Central memory CD4-positive, alpha-beta T cell (primary cell): Measurements from ENCODE around the gene DYRK2.

ENCODE experiments used
- DNase-seq: peaks from one replicate; pipeline ENCODE4 v3.0.0; 2022

The DYRK2 gene

DNA sequence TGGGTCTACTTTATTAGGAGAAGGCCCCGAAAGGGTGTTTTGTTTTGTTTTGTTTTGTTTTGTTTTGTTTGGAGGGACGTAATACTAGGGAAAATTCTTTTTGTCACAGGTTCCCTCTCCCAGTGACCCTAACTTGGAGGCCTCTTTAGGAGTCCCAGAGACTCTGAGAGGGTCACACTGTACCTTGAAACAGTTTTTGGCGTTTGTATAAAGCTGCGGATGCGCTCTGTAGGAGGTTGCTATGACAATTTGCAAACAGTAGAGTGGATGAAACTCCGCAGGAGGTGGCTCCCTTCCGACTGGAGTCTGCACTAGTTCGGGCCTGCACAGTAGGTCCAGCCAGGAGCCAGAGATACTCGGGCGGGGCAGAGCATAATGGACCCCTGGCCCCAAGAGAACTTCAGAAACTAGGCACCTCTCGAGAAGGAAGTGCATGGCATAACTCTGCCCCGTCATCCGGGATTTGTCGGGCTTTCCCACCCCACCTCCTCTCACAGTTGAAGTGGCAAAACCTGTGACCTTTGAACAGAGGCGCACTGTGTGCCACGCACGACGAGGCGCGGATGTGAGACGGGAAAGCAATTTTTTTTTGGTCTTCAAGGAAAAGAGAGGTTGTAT, 1.3 kb upstream of the DYRK2 start:
- no peak for DNase-seq

DNA sequence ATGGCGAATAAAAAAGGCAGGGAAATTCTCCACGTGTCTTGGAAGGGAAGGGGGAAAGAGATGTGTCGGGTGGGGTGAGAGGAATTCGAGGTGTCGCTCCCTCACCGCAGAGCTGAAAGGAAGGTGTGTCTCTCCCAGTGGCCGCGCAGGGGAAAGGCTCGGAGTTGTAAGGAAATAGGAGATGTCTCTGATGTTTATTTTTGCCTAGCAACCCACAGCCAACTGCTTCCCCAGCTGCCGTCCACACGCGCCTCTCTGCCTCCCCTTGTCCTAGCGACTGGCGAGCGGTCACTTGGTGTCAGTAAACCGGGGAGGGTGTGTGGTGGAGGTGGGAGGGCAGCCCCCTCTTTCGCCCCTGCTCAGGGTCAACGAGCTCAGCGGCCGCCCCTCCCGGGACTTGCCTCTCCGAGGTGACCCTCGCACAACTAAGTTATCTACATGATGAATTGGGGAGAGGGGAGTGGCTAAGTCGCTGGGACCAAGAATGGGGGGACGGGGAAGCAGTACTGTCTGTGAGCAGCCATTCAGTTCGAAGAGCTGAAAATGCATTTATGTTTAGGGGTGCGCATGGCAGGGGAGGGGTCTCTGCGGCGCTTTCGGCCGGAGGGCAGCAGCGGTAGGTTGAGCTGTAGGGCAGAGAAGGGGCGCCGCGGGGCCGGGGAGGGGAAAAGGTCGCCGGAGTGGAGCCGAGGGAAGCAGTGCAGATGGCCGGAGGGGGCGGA, 585 bp upstream of the DYRK2 start:
- peak; percentile 61 for DNase-seq

DNA sequence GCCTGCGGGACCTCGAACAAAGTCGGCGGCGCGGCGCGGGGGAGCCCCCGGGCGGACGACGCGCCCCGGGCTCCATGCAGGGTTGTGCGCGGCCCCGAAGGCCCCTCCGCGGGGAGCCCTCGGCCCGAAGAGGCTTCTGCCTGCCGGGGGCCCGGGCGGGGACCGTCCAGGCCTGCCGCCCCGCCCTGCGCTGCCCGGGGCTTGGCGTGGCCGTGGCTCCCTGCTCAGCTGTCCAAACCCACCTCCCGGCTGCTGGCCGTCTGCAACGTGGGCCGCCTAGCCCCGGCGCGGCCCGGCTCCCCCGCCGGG, 670 bp downstream of the DYRK2 start:
- DNase-seq: no peak

DNA sequence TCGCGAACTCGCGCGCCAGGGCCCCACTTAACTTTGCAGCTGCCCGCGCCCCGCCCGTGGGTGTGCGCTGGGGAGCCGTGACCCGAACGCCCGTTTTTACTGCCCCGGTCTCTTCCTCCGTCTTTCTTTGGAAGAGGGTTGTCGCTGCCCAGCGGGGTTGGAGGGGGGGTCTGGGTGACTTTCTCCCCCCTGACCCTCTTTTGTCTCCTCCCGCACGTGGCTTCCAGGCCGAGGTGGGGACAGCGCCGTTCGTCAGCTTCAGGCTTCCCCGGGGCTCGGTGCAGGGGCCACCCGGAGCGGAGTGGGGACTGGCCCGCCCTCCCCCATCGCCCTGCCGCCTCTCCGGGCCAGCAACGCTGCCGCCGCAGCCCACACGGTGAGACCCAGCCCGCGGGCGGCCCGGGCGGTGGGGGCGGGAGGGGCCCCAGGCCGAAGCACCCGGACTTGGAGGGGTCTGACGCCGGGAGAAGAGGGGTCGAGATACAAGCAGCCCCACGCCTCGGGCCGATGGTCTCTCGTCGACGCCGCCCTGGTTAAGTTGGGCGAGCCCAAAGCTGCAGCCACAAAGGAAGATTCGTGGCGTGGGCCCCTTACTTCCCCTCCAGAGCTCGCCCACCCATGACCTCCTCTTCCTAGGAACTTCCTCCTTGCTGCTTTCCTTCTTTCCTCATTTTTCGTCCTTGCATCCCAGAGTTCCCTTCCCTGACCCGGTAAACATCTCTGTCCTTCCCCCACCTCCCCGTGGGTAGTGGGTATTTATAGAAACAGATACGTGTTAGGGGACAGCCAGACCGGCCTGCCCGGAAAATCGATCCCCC, 1.2 kb downstream of the DYRK2 start:
- peak; percentile 29 for DNase-seq

DNA sequence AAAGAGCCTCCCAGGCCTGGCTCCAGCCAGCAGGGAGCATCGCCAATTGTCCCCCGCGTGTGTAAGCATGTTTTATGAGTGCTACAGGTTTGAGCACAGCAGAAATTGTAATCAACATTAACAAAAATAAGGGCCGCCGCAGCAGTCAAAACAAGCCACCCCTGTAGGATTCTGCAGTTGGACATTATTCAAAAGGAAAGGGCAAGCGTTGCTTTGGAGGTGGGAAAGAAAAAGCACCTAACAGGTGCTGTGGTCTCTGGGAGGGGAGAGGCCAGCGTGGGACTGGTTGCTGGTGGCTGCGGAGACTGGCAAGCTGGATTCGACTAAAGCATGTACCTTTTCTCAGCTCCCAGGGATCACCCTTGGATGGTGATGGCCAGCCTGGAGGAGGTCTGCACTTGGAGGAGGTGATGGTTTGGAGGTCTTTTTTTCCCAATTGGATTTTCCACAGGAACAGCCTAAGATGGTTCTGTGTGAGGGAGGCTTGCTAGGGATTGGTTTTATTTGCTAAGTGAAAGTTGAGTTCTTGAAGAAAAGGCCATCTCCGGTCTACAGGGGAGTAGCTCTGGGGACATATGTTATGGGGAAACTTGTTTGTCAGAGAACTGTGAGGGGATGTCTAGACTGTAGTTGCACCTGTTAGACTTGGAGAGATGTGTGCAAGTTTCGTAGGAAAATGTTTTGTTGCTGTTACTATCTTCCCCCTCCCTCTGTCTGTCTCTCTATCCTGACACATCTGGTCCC, 2.0 kb downstream of the DYRK2 start:
- no peak for DNase-seq

DNA sequence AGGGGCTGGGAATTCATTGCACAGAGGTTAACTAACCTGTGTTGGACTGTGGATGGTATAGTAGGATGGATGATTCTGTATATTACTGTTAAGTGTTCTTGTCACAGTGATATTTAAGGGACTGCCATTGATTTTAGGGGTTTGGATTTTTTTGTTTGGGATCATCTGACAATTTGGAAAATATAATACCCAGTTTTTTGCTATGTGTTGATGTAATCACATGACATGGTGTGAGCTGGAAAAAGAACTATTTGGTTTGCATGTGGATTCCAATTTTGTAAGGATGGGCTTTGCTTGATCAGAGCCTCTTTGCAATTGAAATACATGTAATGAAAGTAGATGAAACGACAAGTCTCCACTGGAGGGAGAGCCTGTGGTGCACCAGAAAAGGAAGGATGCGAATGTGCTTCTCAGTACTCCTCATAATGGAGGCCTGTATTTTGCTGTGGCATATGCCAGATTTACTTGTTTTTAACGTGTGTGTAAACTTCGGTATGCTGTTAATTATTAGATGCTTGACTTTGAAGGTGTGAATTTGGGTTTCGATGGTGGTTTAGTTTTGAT, 2.7 kb downstream of the DYRK2 start:
- peak; percentile 47 for DNase-seq

DNA sequence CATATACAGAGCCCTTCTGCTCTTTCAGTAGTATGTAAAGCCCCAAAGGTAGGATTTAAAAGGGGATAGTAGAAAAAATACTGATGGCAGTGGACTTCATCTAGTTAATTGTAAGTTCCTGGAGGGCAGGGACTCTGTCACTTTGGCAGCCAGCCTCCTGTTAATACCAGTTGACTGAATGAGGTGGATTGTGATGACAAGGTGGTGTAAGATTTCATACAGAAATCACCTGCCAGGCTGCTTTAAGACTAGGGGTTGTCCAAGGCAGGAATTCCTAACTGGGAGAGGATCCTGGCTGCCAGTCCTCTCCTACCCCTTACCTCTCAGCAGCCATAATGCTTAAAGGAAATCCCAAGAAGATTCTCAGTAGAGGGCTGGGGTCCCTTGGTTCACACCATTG, 7.3 kb downstream of the DYRK2 start:
- no peak for DNase-seq

DNA sequence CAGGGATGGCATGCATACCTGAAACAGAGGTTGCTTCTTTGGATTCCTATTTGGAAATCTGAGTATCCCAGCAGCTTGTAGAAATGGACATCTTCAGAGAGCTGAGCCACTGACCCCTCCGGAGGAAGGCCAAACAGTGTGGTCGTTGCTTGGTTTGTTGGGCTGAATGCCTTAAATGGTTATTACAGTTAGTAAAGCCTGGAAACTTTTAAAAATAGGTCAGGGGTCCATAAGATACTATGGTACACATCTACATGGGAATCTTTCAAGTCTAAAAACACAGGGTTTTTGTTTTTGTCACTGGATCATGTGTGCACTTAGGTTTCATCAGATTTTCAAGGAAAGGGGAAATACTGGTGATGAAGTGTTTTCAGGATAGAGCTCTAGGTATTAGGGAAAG, 7.7 kb downstream of the DYRK2 start:
- DNase-seq: no peak

DNA sequence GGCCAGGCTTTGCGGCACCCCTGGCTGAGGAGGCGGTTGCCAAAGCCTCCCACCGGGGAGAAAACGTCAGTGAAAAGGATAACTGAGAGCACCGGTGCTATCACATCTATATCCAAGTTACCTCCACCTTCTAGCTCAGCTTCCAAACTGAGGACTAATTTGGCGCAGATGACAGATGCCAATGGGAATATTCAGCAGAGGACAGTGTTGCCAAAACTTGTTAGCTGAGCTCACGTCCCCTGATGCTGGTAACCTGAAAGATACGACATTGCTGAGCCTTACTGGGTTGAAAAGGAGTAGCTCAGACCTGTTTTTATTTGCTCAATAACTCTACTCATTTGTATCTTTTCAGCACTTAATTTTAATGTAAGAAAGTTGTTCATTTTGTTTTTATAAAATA, 9.9 kb downstream of the DYRK2 start:
- no peak for DNase-seq

DNA sequence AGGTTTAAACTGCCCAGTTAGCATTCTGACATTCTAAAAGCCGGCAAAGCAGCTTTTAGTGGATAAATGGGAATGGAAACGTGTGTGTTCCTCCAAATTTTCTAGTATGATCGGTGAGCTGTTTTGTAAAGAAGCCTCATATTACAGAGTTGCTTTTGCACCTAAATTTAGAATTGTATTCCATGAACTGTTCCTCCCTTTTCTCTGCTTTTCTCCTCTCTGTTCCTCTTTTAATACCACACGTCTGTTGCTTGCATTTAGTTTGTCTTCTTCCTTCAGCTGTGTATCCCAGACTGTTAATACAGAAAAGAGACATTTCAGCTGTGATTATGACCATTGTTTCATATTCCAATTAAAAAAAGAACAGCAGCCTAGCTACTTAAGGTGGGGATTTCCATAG, 10.7 kb downstream of the DYRK2 start:
- no peak for DNase-seq

DNA sequence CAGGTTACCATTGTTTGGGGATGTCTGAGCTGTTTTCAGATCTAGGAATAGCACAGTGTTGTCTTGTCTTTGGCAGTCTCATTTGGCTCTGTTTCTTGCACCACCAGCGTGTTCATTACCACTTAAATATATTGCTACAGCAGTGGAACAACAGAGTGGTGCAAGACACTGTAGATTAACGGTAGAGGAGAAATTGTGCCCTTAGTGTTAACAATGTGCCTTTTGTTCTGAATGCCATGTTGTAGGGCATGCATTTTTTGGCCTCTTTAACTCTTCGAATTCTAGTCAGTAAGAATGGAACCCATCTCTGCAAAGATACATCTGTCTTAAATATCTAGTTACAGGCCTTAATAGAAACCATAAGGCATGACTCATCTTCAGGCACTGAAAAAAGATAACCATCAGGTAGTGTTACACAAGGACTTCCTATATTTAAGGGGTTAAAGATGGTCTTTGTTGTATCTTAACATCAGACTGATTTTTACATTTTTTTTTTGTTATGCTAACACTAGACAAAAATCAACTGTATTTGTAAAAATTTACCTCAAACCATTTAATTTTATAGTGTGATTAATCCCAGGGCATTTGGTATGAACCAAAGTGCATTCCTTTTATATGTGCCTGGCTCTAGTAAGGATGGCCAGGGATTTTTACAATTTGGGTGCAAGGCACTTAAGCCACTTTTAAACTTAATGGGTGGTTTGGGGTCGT, 12.9 kb downstream of the DYRK2 start:
- no peak for DNase-seq

DNA sequence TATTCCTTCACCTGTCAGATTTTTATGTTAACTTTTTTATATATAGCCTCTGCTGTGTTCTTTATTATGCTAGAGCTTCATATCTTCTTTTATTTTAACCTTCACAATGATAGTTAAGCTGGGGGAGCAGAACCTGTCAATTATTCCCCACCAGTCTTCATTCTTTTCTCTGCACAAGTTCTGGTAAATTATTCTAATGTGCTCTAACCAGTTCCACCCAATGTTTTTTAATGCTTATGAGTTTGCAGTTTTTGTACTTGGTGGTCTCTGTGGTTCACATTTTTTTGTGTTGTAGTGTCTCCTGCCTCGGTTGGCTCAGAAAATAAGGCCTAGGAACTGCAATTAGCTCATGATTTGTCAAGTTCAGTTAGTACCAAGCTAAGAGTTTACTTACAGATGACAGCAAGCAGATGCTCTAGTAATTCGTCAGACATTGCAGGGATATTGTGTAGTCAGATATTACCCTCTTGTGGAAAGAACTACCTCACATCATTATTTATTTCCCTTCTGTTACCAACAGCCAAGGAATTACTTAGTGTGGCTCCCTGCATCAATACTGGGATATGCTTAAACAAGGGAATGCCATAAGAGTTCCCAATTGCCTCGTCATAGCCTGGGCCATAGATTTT, 14.5 kb downstream of the DYRK2 start:
- DNase-seq: no peak

DNA sequence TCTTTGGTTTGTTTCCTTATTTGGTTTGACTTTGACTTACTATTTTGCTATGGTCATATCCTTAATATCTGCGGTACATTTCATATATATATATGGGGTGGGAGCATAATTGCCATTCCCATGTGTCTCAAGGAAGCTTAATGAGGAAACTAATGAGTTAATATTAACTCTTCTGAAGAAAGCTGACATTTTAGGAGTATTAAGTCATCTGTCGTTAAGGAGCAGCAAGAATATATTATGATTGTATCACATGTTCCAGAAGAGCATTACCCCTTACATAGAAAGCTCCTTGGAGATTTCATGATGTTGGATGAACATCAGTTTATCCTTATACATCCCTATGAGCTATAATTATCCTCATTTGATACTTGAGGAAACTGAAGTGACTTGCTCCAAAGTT, 15.6 kb downstream of the DYRK2 start:
- no peak for DNase-seq

DNA sequence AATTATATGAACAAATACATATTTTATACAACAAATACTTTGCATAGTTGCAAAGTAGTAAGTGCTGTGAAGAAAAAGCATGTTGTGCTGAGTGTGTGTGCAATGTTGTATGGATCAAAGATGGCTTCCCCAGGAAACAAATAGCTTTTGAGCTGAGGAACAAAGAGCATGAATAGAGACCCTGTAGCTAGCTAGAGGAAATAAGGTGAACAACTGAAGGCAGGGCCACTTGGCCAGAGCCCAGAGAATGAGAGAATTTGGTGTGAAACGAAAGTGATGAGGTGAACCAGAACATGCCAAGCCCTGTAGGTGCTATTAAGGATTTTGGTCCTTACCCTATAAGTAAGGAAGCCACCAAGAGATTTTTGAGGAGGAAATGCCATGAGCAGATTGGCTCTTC, 17.1 kb downstream of the DYRK2 start:
- DNase-seq: no peak

DNA sequence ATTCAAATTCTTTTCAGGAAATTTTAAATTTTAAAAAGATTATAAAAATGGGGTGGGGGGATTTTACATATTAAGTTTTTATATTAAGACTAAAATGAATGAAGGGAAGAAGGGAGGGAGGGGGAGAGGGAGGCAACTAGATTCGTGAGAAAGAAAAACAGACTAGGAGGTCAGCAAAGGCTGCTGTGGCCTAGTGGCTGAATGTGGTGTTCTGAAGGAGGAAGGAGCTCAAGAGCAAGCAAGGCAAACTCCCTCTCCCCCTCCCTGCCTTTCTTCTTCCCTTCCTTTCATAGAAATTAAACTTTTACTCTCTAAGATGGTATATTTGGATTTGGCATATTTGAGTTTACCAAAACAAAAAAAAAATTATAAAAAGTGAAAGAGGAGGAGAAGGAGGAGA, 18.1 kb downstream of the DYRK2 start:
- no peak for DNase-seq

DNA sequence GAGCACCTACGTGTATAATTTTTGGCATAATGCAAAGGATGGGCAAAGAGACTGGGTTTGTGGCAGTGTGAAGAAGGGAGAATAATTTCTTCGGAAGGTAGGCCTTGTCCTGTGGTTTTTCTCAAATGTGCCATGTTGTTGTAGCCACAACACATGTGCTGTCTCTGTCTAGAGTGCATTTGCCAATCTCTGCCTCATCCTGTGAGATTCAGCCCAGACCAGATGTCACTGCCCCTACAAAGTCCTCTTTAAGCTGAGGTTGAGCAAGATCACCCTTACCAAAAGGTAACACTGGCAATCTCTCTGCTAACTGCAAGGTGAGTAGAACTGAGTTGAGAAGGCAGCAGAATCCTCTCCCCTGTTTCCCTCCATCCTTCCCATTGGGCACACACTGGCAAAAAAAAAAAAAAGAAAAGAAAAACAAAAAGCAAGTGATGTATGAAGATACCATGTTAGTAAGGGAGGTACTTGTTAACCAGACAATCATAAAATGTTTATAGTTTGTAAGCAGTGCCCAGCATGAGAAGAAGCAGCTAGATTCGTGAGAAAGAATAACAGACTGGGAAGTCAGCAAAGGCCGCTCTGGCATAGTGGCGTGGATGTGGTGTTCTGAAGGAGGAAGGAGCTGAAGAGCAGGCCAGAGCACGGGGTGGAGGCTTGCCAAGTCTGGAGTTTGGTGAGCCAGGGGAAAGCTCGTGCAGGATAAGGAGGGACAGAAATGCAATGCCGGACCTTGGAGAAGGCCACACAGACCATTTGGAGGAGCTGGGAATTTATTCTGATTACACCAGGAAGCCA, 18.9 kb downstream of the DYRK2 start:
- no peak for DNase-seq

DNA sequence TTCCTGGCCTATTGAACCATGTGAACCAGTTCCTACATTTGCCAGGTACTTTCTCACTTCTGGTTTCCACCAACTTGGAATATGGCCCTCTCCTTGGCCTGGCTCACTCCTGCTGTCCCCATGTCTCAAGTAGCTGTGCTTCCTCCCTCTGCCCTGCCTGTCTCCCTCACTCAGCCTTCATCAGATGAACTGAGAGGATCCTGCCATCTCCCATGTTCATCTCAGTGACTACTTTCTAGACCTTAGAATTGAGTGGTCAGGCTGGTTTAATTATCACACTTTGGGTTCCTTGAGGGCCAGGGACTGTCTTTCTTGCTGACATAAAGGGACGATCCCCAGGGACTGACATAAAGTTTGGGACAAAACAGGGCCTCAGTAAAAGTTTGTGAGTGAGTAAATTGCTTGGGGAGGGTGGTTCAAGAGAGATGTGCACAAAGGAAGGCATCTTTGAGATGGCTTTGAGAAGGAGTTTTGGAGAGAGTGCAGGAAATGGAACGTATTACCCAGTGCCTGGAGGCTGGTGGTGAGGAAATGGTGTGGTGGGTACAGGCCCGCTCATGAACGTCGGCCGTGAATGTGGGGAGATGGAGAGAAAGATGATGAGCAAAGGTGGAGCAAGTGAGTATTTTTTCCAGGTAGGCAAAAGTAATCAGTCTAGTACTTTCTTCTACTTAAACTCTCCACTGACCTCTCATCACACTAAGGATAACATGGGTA, 20.8 kb downstream of the DYRK2 start:
- no peak for DNase-seq

DNA sequence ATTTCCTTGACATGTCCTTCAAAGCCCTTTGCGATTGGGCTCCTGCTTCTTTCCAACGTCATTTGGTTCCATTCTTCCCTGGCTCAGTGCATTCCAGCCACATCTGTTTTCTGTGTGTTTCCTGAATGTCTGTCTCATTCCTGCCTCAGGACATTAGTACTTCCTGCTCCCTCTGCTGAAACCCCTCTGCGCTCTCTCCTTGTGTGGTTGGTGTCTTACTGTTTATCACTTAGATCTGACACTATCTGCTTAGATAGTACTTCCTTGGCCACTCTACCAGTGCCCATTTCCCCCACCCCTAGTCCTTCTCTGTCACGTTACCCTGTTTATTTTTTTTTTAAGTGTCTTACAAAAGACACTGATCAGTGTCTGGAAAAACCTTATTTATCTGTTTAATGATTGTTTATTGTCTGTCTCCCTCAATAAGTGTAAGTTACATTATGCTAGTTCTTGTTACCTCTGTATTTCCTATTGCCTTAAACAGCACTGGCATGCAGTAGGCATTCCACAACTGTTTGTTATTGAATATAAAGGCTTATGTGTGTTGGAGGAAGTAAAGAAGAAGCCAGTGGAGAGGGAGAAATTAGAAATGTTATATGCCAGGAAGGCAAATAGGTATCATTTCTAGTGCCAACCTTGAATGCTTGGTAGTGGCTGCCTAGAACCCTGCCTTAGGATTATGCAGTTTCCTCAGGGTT, 21.5 kb downstream of the DYRK2 start:
- no peak for DNase-seq

DNA sequence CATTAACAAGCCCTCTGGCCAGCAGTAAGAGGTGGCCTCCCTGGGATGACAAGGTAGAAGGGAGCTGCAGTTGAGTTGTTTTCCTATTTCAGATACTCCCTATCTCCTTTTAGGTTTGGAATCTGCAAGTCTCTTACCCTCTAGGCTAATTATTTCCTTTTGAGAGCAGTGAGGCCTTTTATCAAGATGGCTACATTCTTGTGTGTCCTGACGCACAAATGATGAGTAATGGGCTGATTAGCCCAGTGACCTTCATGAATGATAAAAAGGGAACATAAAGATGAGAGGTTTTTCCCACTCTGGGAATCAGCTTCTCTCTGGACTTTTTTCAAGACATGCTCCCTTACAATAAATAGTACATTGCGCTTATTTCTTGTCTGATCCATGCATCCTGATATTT, 22.9 kb downstream of the DYRK2 start:
- no peak for DNase-seq

DNA sequence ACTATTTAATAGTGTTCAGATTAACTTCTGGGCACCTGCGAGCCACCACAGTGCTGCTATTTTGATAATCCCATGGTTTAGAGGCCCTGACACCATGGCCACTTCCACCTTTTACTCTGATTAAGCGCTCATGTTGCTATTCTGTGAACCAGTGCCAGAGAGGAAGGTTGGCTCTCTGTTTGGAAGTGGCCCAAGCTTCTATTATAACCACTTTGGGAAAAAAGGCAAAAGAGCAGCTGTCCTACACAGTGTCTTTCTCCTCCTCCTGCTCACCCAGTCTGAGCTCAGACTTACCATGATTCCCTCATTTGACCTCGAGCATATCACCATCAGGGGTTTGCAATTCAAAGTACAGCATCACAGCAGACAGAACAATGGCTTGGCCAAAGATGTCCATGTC, 23.3 kb downstream of the DYRK2 start:
- no peak for DNase-seq
